ENCODE results near the gene MYO19.
A peak's percentile ranks its signal among the peaks of the same experiment; 100 is the strongest.

- TF ChIP-seq CTCF (IDR thresholded peaks at IDR 0.05) = peak in 2 of 4 experiments; percentile 41 to 42
- peak; percentile 84 for TF ChIP-seq POLR2A (IDR thresholded peaks at IDR 0.05)
- TF ChIP-seq POLR2AphosphoS5 (IDR thresholded peaks at IDR 0.05) = peak; percentile 85
These were observed 11.1 kb upstream of the MYO19 start for GRCh38 chr17:36545465-36546417.
